K562 (cell line): ENCODE data around the gene PROKR1. TPM values are rescaled to one million over a fixed set of nuclear protein-coding genes. Genes with fewer than 3 reads are reported as not detected.
A peak's percentile ranks its signal among the peaks of the same experiment; 100 is the strongest.

Source experiments
- CLOCK ChIP-seq: fragments of 250-450 bp; sonication (Bioruptor Pico); IDR thresholded peaks from 2 replicates; pipeline ENCODE4 v1.4.0; 2020; ENCODE audit warnings: mild to moderate bottlenecking, moderate library complexity, borderline replicate concordance
- CTCF ChIP-seq, 3 experiments: IDR thresholded peaks in 2 of 3; conservative IDR thresholded peaks in 1 of 3; 2 replicates each; pipeline ENCODE4 v1.5.1; 2011 to 2012; ENCODE audit warnings: low read length in 3 of 3, mild to moderate bottlenecking in 3 of 3, control low read depth in 2 of 3, improper control_type of control experiment in 1 of 3, inconsistent platforms in 1 of 3, low read depth in 1 of 3, mixed read lengths in 1 of 3, moderate library complexity in 1 of 3; ENCODE audit not compliant: insufficient read depth in 2 of 3
- E2F1 ChIP-seq: sonication (generic); formaldehyde crosslinking; IDR thresholded peaks from 2 replicates; pipeline ENCODE4 v1.8.1; 2023; ENCODE audit warnings: mild to moderate bottlenecking, missing genetic modification reagents, moderate library complexity
- MAFG ChIP-seq: fragments of 450-650 bp; conservative IDR thresholded peaks from 2 replicates; pipeline ENCODE4 v1.6.1; 2016; ENCODE audit warnings: missing genetic modification characterization, missing compliant biosample characterization
- MNT ChIP-seq, 2 experiments: fragments of 450-650 bp; conservative IDR thresholded peaks; 2 replicates each; pipeline ENCODE4 v1.6.1; 2017; ENCODE audit warnings: mild to moderate bottlenecking in 2 of 2, moderate library complexity in 2 of 2
- SIRT6 ChIP-seq: IDR thresholded peaks from one replicate; pipeline ENCODE4 v1.6.1; 2012; ENCODE audit warnings: low read depth, mild to moderate bottlenecking, control low read depth, inconsistent platforms, low read length, moderate library complexity
- SMAD1 ChIP-seq: fragments of 150-350 bp; IDR thresholded peaks from 2 replicates; pipeline ENCODE4 v1.6.1; 2014; ENCODE audit warnings: low read length, low read depth; ENCODE audit not compliant: partially characterized antibody
- STAT5A ChIP-seq: IDR thresholded peaks from 2 replicates; pipeline ENCODE4 v1.6.1; 2012; ENCODE audit warnings: low read length, inconsistent platforms, borderline replicate concordance
- TCFL5 ChIP-seq: fragments of 250-450 bp; sonication (Bioruptor Pico); conservative IDR thresholded peaks from 2 replicates; pipeline ENCODE4 v1.6.1; 2021; ENCODE audit warnings: mild to moderate bottlenecking, moderate library complexity, matching md5 sums
- UBTF ChIP-seq, 2 experiments: IDR thresholded peaks; 2 replicates each; pipeline ENCODE4 v1.6.1; 2012; ENCODE audit warnings: improper control_type of control experiment in 2 of 2, low read depth in 2 of 2, low read length in 2 of 2, borderline replicate concordance in 1 of 2
- ZBED1 ChIP-seq: IDR thresholded peaks from 2 replicates; pipeline ENCODE4 v1.6.1; 2014
- ZBTB9 ChIP-seq: fragments of 450-650 bp; formaldehyde crosslinking; IDR thresholded peaks from 2 replicates; pipeline ENCODE4 v1.4.0; 2020; ENCODE audit warnings: mild to moderate bottlenecking, moderate library complexity
- ZNF253 ChIP-seq: fragments of 250-450 bp; sonication (Bioruptor Pico); conservative IDR thresholded peaks from 2 replicates; pipeline ENCODE4 v1.6.1; 2021; ENCODE audit warnings: mild to moderate bottlenecking
- polyA plus RNA-seq, 8 experiments: library from polyadenylated mRNA; depleted of rRNA in 4 of 8; stranded (reverse) in 5 of 8; unstranded in 3 of 8; fragments of >200 nt; fragmentation: Nextera tagmentation in 2 of 8; fragmentation: Illumina TruSeq in 1 of 8; extraction: Ambion mirVana in 2 of 8; extraction: Trizol in 1 of 8; gene quantifications; 2 replicates each; pipeline versions ENCODE4 v1.2.1 to v1.2.3, GENCODE V29; 2011 to 2014; ENCODE audit warnings: inconsistent platforms in 1 of 8, missing spikeins in 1 of 8
- total RNA-seq, 7 experiments: library from RNA; depleted of rRNA in 6 of 7; stranded (reverse); fragments of >200 nt in 6 of 7; fragmentation: Illumina TruSeq in 2 of 7; extraction: Trizol in 2 of 7; gene quantifications; 2 replicates each; pipeline versions ENCODE4 v1.2.1 to v1.2.3, GENCODE V29; 2011 to 2021; ENCODE audit warnings: low replicate concordance in 1 of 7

PROKR1 gene
- total and polyA plus RNA-seq, 9 of the 15 experiments (the other 6 are each of a cell fraction or from before 2014, with no cell fraction given) = 0.01 to 0.18 (median 0.09) TPM; not detected in 1

GRCh38 chr2:68643011-68643873 lies at the start of gene PROKR1 (continued):
- TF ChIP-seq STAT5A = no peak
- no peak for TF ChIP-seq TCFL5 (CRISPR knock-in tag)
- no peak for TF ChIP-seq SMAD1
- TF ChIP-seq ZNF253 (CRISPR knock-in tag) = no peak
- TF ChIP-seq CTCF (IDR thresholded peaks at IDR 0.05 in 2 of 3, conservative IDR thresholded peaks at IDR 0.05 in 1 of 3; ENCODE audit: insufficient read depth in 2 of 3, low read depth in 1 of 3, low read length in 3 of 3) = peak in 1 of 3 experiments; percentile 23; a peak in 1 of 6 replicates
- no peak for TF ChIP-seq E2F1 (CRISPR knock-in tag)
- no peak for TF ChIP-seq SIRT6
- TF ChIP-seq MAFG (tag) = no peak
- no peak for TF ChIP-seq ZBED1
- no peak for TF ChIP-seq MNT (conservative IDR thresholded peaks at IDR 0.05)
- no peak for TF ChIP-seq ZBTB9 (CRISPR knock-in tag)
- peak in 1 of 2 experiments; percentile 75; a peak in 1 of 4 replicates for TF ChIP-seq UBTF (IDR thresholded peaks at IDR 0.05; ENCODE audit: borderline replicate concordance in 1 of 2, low read depth in 2 of 2, low read length in 2 of 2)
- no peak for TF ChIP-seq CLOCK (CRISPR knock-in tag)
